Ramos (cell line): ENCODE measurements around the gene SAG.
"Not testable (repeated sequence)": the region's sequence is repeated elsewhere in the genome, so short reads cannot be mapped to it uniquely, and the experiment has no call there.

Experiments
- in situ Hi-C: fragments of 300-500 bp; cut with MboI; formaldehyde crosslinking; loops from one replicate; pipeline ENCODE4 v1.14.3; 2022; ENCODE audit warnings: low sequenced_read_pairs; ENCODE audit not compliant: unreplicated experiment

The SAG gene

DNA sequence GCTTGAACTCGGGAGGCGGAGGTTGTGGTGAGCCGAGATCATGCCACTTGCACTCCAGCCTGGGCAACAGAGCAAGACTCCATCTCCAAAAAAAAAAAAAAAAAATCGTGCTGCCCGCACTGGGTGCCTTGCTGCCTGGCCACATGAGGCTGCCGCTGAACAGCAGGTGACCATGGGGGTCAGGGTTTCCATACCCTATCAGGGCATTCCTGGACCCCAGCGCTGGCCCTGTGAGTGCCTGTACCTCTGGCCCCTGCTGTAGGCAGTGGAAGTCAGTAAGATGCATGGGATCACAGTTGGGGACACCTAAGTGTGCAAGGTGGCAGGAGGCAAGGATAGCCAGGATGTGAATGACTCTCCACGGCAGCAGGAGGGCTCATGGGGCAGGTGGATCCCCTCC lies 18.9 kb downstream of the SAG start:
- in situ Hi-C loops, result no loop called here

DNA sequence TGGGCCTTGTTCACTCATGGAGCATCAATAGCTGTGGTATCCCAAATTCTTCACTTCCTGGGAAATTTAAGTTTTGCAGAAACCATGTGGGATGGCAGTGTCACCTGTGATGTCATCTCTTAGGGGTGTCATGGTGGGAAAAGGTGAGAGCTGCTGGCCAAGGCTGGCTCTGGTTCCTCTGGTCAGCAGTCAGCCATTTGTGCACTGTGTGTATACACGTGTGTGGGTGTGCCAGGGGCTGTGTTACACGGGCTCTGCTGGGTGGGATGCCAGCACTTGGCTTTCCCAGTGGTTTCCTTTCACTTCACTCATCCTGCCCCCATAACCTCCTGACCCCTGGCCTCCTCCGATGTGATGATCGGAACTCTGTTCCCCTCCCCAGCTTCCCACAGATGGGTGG lies 21.3 kb downstream of the SAG start:
- in situ Hi-C loops, result no loop called here

DNA sequence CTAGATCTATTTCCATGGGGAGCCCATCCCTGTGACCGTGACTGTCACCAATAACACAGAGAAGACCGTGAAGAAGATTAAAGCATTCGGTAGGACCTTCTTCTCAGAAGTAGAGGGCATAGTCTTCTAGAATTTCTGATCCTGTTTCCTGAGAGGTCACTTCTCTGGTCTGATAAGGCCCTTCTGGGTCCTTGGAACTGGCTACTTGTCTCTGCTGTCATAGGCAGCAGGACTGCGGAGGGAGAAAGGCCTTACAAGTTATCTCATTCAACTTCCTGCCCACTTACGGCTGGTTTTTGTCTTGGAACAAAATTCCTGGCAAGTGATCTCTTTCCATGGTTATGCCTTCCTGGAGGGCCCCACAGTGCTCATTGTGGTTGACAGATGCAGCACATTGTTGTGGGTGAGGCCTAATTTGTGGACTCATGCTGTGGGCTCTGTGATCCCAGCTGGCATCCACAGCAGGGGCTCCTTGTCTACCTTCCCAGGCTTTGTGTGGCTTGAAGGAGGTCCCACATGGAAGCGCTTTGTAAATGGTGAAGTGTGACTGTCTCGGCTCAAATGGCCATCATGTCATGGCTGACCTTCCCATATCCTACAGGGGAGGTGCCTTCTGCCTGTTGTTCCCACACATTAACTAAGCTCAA lies 22.0 kb downstream of the SAG start:
- in situ Hi-C loops, result no loop called here

DNA sequence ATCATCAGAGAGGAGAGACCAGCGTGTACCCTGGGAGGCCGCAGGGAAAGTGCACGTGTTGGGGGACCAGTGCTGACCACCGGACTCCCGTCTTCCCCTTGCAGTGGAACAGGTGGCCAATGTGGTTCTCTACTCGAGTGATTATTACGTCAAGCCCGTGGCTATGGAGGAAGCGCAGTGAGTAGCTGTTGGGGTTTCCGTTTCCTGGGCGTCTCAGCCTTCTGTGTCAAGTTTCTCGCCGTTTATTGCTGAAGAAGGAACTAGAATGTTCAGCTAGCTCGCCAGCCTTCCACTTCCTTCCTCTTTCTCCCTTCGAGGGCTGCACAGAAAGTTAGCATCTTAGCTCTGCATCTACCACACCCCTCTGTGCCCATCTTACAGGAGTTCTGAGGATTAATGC lies 23.9 kb downstream of the SAG start:
- in situ Hi-C loops, result no loop called here

DNA sequence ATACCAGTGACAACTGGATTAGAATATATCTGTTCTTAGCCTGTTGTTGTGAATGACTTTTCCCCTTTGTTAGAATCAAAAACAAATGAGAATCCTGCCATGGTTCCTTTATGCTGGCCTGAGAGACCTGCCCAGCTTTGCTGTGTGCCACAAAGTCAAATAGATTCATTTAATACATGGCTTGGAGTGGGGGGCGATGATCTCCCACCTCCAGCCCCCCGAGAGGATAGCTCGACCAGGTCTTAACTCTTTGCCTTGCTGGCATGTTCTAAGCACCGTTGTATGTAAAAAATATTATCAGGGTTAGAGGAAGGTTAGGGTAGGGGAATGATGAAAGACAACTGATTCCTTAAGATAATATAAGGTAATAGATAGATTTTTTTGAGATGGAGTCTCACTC lies 24.5 kb downstream of the SAG start:
- in situ Hi-C loops, result no loop called here

DNA sequence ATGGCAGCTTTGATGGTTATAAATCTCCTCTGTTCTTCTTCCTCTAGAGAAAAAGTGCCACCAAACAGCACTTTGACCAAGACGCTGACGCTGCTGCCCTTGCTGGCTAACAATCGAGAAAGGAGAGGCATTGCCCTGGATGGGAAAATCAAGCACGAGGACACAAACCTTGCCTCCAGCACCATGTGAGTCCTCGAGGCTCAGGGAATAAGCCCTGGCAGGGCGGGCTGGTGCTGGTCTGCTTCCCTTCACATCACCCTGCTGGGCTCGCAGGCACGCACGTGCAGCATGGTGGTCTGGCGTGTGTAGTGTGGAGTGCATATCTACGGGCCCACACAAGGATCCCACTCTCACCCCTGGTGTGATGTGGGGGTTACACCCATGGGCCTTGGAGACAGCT lies 27.3 kb downstream of the SAG start:
- in situ Hi-C loops, result no loop called here

DNA sequence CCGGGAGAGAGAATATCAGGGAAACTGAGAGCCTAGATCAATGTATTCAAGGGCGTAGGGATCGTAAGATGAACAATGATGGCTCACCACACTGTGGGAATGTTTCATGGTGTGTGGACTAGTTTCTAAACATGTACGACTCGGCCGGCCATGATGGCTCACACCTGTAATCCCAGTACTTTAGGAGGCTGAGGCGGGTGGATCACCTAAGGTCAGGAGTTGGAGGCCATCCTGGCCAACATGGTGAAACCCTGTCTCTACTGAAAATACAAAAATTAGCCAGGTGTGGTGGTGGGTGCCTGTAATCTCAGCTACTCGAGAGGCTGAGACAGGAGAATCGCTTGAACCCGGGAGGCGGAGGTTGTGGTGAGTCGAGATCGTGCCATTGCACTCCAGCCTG lies 28.5 kb downstream of the SAG start:
- in situ Hi-C loops, result not testable (repeated sequence)

DNA sequence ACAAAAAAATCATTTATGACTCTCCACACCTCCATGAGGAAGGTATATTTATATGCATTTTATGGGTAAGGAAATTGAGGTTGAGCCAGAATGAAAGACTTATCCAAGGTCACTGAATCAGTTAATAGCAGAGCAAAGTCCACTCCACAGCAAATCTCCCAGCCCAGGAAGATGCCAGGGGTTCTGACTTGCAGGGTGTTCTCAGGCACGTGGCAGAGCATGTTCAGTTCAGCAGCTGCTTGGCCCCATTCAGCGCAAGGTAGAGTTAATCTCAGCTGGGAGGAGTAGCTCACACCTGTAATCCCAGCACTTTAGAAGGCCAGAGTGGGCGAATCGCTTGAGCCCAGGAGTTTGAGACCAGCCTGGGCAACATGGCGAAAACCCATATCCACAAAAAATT lies 28.9 kb downstream of the SAG start:
- in situ Hi-C loops, result no loop called here

DNA sequence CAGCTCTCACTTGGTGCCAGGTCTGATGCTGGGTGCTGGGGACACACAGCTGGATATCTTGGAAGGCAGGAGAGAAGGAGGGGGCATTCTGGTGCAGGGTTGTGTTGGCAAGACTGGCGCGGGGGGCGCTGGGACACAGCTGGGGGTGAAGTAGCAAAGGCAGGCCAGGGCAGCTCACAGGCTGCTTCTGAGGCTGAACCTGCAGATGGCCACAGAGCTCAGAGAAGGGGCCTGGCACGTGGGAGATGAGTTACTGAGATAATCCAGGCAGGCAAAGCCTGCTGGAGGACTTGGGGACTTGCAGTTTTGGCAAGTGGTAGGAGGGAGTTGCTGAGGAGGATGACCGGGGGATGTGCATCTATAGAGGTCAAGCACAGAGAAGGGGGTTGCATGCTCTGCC lies 30.4 kb downstream of the SAG start:
- in situ Hi-C loops, result no loop called here

DNA sequence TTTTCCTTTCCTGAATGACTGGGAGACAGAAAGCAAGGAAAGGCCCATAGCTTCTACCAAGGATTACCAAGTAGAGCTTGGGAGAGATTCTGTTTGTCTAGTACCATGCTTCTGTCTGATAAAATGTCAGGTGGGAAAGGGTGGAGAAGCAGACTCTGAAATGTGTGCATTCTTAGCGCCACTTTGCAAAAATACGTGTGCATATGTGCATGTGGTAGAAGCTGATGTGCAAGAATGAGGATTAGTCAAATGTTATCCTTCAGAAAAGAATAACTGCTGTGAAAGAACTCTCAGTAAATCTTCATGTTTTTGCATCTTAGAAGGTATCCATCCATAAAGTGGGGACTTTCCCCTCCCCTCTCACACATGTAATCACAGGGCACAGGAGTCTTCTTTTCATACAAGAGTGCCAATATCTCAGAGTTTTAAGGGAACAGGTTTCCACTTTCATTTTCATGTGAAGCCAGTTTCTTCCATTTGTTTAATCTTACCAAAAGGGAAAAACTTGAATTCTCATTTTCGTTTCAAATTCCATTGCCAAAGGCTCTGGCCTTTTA lies 31.3 kb downstream of the SAG start:
- in situ Hi-C loops, result no loop called here

DNA sequence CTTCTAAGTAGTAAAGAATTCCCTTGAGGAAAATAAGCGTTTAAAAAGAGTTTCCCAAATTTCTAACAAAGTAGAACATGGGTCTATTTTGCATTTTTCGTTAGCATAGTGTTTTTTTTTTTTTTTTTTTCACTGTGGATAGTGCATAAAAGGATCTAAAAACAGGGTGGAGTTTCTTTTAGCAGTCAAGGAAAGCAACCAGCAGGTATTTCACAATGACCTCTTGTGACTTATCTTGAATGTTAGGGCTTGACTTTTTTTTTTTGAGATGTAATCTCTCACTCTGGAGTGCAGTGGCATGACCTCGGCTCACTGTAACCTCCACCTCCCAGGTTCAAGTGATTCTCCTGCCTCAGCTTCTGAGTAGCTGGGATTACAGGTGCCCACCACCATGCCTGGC lies 31.8 kb downstream of the SAG start:
- in situ Hi-C loops, result no loop called here

DNA sequence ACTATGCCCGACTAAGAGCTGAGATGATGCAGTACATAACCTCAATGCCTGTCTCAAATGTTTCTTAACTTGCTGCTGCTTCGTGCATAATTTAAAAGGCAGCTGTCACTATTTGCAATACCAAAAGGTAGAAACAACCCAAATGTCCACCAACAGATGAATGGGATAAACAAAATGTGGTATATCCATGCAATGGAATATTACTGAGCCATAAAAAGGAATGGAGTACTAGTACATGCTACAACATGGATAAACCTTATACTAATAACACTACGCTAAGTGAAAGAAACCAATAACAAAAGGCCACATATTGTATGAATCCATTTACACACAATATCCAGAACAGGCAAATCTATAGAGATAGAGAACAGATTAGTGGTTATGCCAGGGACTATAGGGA lies 33.7 kb downstream of the SAG start:
- in situ Hi-C loops, result no loop called here

DNA sequence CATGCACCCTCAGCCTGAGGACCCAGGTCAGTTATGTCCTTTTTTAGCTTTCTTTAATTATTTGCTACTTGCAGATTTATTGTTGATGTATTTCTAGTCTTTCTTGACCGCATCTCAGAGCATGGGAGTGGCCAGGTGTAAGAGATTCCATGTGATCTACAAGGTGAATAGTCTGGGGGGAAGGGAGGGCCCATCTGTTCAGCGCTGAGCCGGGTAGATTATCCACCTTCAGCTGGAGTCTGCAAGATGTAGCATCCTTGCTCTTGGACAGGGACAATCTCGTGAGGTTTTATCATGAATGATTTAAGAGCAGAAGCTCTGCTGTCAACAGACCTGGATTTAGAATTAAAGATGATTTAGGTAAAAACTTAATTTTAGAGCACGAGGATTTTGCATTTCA lies 34.7 kb downstream of the SAG start:
- in situ Hi-C loops, result no loop called here

DNA sequence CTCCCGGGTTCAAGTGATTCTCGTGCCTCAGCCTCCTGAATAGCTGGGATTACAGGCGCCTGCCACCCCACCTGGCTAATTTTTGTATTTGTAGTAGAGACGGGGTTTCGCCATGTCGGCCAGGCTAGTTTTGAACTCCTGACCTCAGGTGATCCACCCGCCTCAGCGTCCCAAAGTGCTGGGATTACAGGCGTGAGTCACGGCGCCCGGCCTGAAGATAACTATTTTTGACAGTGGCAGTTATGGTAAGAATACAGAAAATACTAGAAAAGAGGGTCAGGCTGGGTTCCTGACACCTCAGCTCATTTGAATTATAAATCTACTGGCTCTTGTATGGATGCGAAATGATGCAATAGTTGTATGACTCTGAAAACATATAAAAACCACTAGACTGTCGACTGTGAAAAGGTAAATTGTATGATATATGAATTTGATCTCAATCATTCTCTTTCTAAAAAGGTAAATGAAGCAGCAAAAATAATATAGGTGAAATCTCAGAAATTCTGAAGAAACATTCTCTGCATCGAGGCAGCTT lies 35.6 kb downstream of the SAG start:
- in situ Hi-C loops, result no loop called here

DNA sequence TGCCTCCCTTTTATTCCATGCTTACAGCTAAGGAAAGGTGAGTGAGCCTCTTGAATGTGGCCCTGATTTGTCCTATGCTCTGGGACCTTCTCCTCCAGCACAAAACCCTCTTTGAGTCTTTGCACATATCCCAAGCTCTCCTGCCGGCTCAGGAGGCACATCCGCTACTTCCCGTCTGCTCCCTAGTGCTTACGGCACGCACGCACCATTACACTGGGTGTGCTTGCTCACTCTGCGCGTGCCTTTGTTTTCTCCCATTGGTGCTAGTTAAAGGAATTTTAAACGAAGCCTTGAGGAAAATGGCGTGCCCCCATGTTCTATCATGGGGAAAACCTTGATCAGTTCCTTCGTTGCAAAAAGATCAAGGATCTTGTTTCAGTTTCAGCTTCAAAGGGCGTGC lies 38.8 kb downstream of the SAG start:
- in situ Hi-C loops, result no loop called here

DNA sequence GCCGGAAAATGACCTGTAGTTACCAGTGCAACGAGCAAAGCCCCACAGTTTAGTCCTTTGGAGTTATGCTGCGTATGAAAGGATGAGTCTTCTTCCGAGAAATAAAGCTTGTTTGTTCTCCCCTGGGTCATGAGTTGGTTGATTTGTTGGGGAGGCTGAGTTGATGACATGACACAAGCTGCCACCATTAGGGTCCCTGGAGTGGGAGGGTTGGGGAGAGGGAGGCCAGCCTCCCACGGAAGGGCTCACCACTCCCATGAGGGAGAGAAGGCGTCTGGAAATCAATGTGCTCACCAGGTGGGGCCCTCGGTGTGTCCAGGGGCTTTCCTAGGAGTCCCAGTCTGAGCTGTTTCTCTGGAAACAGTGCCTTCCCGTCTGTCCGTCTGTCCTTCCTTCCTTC lies 39.3 kb downstream of the SAG start:
- in situ Hi-C loops, result no loop called here

DNA sequence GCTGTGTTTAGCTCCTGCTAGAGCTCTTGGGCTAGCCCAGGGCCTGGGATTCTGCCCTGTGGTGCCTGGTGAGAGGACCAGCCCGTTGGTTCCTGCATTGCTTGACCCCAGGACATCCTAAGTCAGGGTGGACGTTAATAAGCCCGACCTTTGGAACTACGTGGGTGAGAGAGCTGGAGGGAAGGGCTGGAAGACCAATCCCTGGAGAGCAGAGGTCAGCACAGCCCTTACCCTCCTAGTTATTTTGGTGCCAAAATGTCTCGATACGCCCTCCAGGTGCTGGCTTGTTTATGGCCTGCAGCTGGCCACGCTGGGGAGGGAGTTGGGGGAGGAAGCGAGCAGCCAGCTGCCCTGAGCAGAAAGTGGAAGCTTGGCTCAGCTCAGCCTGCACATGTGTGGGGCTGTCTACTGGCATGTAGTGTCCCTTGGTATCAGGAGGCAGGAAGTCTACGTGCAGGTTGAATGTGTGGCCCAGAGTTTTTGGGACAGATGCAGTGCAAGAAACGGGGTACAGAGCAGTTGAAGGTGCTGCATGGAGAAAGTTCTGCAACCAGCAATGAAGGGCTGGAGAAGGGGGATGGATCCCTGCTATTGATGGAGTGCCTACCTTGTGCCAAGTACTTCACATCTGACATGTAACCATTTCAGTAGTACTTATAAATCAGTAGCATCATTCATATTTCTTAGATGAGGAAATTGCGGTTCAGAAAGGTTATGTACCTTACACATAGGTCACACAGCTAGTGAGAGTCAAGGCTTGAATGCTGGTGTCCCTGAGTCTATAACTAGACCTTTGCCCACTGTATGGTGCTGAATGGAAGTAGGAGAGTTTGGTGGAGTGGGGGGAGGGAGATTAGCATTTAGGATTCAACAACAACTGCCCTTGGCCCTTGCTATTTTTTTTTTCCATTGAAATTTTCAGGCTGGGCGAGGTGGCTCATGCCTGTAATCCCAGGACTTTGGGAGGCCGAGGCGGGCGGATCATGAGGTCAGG lies 41.7 kb downstream of the SAG start:
- in situ Hi-C loops, result no loop called here

DNA sequence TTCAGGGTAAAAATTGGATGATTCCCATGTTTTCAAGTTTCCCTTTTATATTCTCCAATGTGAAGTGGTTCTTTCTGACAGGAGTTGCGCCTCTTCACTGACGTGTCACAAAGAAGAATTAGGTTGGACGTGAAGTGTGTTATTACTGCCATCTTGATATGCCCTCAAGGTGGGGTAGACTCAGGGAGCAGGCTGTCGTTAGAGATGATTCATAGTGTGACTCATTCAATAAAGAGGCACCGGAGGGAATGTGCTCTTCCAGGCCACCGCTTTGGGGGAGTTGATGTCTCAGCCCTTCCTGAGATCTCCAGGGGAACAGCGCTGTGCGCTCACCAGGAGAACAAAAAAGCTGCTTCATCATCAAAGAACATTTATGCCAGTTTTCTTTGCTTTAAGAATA lies 43.1 kb downstream of the SAG start:
- in situ Hi-C loops, result loop anchor here (25.0 kb wide), 2 partner anchors 263 to 1688 kb away; no protein-coding TSS in a partner anchor

DNA sequence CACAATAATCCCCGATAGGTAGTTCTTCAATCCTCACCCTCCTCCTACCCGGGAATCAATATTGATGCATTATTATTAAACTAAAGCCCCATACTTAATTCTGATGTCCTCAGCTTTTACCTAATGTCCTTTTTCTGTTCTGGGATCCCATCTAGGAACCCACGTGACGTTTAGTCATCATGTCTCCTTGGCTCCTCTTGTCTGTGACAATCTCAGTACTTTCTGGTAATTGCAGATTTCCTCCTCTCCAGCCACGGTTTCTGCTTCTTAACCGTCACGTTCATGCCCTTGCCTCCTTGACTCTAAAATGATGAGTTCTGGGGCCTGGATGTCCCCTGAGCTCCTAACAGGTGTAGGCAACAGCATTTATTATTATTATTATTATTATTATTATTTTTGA lies 43.8 kb downstream of the SAG start:
- in situ Hi-C loops, result loop anchor here (25.0 kb wide), 2 partner anchors 264 to 1689 kb away; no protein-coding TSS in a partner anchor

DNA sequence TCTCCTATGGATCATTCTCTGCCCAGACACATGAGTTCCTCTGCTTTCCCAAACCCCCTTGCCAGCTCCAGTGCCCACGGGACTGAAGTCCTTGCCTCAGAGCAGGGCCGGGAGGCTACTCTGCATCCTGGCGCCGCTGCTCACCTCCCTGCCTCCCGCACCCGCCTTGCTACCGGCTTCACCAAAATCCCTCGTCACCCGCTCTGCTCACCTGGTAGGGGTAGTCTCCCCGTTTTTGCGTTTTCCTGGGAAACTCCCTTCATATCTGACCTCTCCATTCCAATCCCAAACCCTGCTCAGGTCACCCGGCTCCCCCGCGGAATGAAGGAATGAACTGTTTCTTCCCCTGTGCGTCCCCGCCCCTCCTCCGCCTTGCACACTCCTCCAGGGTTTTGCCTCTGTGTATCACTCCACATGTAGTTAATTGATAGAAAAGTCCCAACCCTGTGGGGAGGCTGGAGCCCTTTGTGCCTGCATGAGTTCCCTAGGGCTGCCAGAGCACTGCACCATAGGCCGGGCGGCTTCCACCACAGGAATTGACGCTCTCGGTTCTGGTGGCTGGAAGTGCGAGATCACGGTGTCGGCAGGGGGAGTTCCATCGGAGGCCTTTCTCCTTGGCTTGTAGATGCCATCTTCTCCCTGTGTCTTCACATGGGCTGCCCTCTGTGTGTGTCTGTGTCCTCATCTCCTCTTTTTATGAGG lies 44.7 kb downstream of the SAG start:
- in situ Hi-C loops, result loop anchor here (25.0 kb wide), 2 partner anchors 265 to 1690 kb away; no protein-coding TSS in a partner anchor
